K562 (cell line): Measurements from ENCODE around the gene AP2S1. TPM values are rescaled to one million over a fixed set of nuclear protein-coding genes. Genes with fewer than 3 reads are reported as not detected.
A peak's percentile ranks its signal among the peaks of the same experiment; 100 is the strongest.

Source experiments
- DMBX1 ChIP-seq: fragments of 250-450 bp; sonication (Bioruptor Pico); IDR thresholded peaks from 2 replicates; pipeline ENCODE4 v1.8.0; 2022; ENCODE audit warnings: inconsistent platforms, mild to moderate bottlenecking, moderate library complexity, borderline replicate concordance
- E4F1 ChIP-seq: fragments of 250-450 bp; sonication (Bioruptor Pico); IDR thresholded peaks from 2 replicates; pipeline ENCODE4 v1.5.0; 2021; ENCODE audit warnings: mild to moderate bottlenecking, borderline replicate concordance
- LCOR ChIP-seq: sonication (generic); formaldehyde crosslinking; IDR thresholded peaks from 2 replicates; pipeline ENCODE4 v1.8.0; 2022; ENCODE audit warnings: mild to moderate bottlenecking, missing genetic modification reagents
- SPI1 ChIP-seq: IDR thresholded peaks from 2 replicates; pipeline ENCODE4 v1.6.1; 2011; ENCODE audit warnings: low read depth, low read length, control low read depth, borderline replicate concordance
- TRIM25 ChIP-seq: fragments of 450-650 bp; IDR thresholded peaks from 2 replicates; pipeline ENCODE4 v1.7.0; 2016; ENCODE audit warnings: borderline replicate concordance
- ZNF318 ChIP-seq, 2 experiments: fragments of 450-650 bp; IDR thresholded peaks; 2 replicates each; pipeline ENCODE4 v1.6.1; 2016; ENCODE audit warnings: mild to moderate bottlenecking in 2 of 2, borderline replicate concordance in 1 of 2, low read depth in 1 of 2, moderate library complexity in 1 of 2
- ZNF324 ChIP-seq: fragments of 250-450 bp; sonication (Bioruptor Pico); IDR thresholded peaks from 2 replicates; pipeline ENCODE4 v1.4.0; 2020; ENCODE audit warnings: mild to moderate bottlenecking
- ZNF644 ChIP-seq: fragments of 200-800 bp; sonication (Bioruptor generic); IDR thresholded peaks from 2 replicates; pipeline ENCODE4 v1.6.1; 2016; ENCODE audit warnings: low read depth, missing genetic modification characterization, missing compliant biosample characterization
- polyA plus RNA-seq, 8 experiments: library from polyadenylated mRNA; depleted of rRNA in 4 of 8; stranded (reverse) in 5 of 8; unstranded in 3 of 8; fragments of >200 nt; fragmentation: Nextera tagmentation in 2 of 8; fragmentation: Illumina TruSeq in 1 of 8; extraction: Ambion mirVana in 2 of 8; extraction: Trizol in 1 of 8; gene quantifications; 2 replicates each; pipeline versions ENCODE4 v1.2.1 to v1.2.3, GENCODE V29; 2011 to 2014; ENCODE audit warnings: inconsistent platforms in 1 of 8, missing spikeins in 1 of 8
- total RNA-seq, 7 experiments: library from RNA; depleted of rRNA in 6 of 7; stranded (reverse); fragments of >200 nt in 6 of 7; fragmentation: Illumina TruSeq in 2 of 7; extraction: Trizol in 2 of 7; gene quantifications; 2 replicates each; pipeline versions ENCODE4 v1.2.1 to v1.2.3, GENCODE V29; 2011 to 2021; ENCODE audit warnings: low replicate concordance in 1 of 7
- TF ChIP-seq, protein P1 (sequence below), 2 experiments: fragments of 450-650 bp; IDR thresholded peaks; 2 replicates each; pipeline ENCODE4 v1.6.1; 2016

The AP2S1 gene
- total and polyA plus RNA-seq, 9 of the 15 experiments (the other 6 are each of a cell fraction or from before 2014, with no cell fraction given) = 32.4 to 294 (median 136) TPM

DNA sequence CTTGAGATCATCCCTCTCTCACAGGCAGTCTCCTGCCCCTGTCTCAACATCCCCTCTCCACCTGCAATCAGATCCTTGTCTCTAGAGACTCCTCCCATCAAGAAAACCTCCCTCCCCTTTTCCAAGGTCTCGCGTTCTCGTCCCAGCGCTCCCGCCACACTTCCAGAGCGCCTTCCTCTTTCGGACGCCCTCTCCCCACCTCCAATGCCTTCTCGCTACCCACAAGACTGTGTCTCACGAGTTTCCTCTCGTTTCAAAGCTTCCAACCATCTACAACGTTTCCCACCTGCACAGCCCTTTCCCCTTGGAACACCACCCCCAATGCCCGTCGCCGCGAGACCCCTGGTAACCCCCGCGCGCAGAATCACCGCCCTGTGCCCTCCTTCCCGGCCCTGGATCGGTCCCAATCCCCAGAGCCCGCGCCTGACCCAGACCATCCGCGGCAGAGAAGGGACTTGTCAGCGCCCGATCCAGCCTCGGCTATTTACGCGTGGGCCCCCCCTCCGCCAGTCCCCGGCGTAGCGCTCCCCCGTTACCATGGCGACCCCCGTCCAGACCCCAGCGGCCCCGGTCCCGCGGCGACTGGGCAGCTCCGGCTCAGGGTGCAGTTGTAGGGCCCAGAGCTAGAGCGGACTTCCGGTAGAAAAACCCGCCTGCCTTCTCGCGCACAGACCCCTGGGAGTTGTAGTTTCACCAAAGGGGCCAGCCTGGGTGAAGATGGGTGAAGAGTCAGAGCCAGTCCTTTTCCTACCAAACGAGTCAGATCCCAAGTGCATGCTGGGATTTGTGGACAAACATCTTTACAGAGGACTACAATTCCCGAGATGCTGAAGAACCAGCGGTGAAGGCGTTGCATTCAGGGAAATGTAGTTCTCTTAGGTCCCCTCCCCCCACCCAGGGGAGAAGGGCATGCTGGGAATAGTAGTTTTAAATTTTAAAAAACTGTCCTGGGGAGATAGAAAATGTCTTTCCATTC is at the start of gene AP2S1 (continued):
- TF ChIP-seq, protein P1, sequence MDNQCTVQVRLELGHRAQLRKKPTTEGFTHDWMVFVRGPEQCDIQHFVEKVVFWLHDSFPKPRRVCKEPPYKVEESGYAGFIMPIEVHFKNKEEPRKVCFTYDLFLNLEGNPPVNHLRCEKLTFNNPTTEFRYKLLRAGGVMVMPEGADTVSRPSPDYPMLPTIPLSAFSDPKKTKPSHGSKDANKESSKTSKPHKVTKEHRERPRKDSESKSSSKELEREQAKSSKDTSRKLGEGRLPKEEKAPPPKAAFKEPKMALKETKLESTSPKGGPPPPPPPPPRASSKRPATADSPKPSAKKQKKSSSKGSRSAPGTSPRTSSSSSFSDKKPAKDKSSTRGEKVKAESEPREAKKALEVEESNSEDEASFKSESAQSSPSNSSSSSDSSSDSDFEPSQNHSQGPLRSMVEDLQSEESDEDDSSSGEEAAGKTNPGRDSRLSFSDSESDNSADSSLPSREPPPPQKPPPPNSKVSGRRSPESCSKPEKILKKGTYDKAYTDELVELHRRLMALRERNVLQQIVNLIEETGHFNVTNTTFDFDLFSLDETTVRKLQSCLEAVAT (IDR thresholded peaks at IDR 0.05) = peak; percentile 9 to 51; a peak in 1 of 4 replicates
- no peak for TF ChIP-seq TRIM25
- TF ChIP-seq SPI1 = peak; percentile 90
- TF ChIP-seq ZNF644 (tag) = peak; percentile 99
- TF ChIP-seq DMBX1 = peak; percentile 87; the same call in 1 of the 2 replicates
- TF ChIP-seq ZNF318 (IDR thresholded peaks at IDR 0.05; ENCODE audit: borderline replicate concordance in 1 of 2, low read depth in 1 of 2) = no peak
- no peak; the same call in 1 of the 2 replicates for TF ChIP-seq LCOR
- no peak for TF ChIP-seq ZNF324 (CRISPR knock-in tag)
- TF ChIP-seq E4F1 (CRISPR knock-in tag) = no peak
